ENCODE data around the gene UBE3C. TPM values are rescaled to one million over a fixed set of nuclear protein-coding genes. Genes with fewer than 3 reads are reported as not detected.

The UBE3C gene
- total RNA-seq, 1 donor from 2014 or later, result 69.5 TPM

- H3K4me3 ChIP-seq, result no peak overlapping the region
- H3K27me3 ChIP-seq, result no peaks in the 10 kb centered on the region
- no peak overlapping the region for H3K27ac ChIP-seq
- DNase-seq (ENCODE audit: extremely low spot score in 2 of 2), result no peak
- H3K9me3 ChIP-seq, result no peaks in the 10 kb centered on the region
- H3K36me3 ChIP-seq, result peaks cover 0 to 18% of the 10 kb centered on the region in 2 donors
- TF ChIP-seq CTCF (IDR thresholded peaks at IDR 0.05) (no peak), POLR2A (IDR thresholded peaks at IDR 0.05) (no peak), POLR2AphosphoS5 (IDR thresholded peaks at IDR 0.05; ENCODE audit: insufficient read depth in 1 of 2, low read depth in 1 of 2) (no peak)
- H3K4me1 ChIP-seq, result no peaks in the 10 kb centered on the region
- intact Hi-C loops (cut with DNase I), result no loop called here
Measured at GRCh38 chr7:157233677-157234076, 95.0 kb downstream of the UBE3C start.

- TF ChIP-seq CTCF (IDR thresholded peaks at IDR 0.05) (no peak), POLR2AphosphoS5 (IDR thresholded peaks at IDR 0.05; ENCODE audit: insufficient read depth in 1 of 2, low read depth in 1 of 2) (no peak), POLR2A (IDR thresholded peaks at IDR 0.05) (no peak)
- intact Hi-C loops (cut with DNase I), result no loop called here
Measured at GRCh38 chr7:157234271-157234670, 95.5 kb downstream of the UBE3C start.

GRCh38 chr7:157235357-157236333 lies 96.9 kb downstream of the UBE3C start:
- H3K4me1 ChIP-seq, result no peaks in the 10 kb centered on the region
- H3K36me3 ChIP-seq, result peaks cover 0 to 10% of the 10 kb centered on the region in 2 donors
- TF ChIP-seq CTCF (IDR thresholded peaks at IDR 0.05) (no peak), POLR2A (IDR thresholded peaks at IDR 0.05) (no peak), POLR2AphosphoS5 (IDR thresholded peaks at IDR 0.05; ENCODE audit: insufficient read depth in 1 of 2, low read depth in 1 of 2) (no peak)
- no peak for DNase-seq (ENCODE audit: extremely low spot score in 2 of 2)
- no peaks in the 10 kb centered on the region for H3K27me3 ChIP-seq
- intact Hi-C loops (cut with DNase I), result no loop called here
- no peak overlapping the region for H3K27ac ChIP-seq
- no peaks in the 10 kb centered on the region for H3K9me3 ChIP-seq
- no peak overlapping the region for H3K4me3 ChIP-seq

More at GRCh38 chr7:157234271-157234670, 95.5 kb downstream of the UBE3C start:
- Histone ChIP-seq H3K27ac (no peak overlapping the region), H3K9me3 (no peaks in the 10 kb centered on the region), H3K36me3 (peaks cover 0 to 18% of the 10 kb centered on the region in 2 donors), H3K4me1 (no peaks in the 10 kb centered on the region), H3K4me3 (no peak overlapping the region), H3K27me3 (no peaks in the 10 kb centered on the region)
- no peak for DNase-seq (ENCODE audit: extremely low spot score in 2 of 2)

- no peak overlapping the region for H3K27ac ChIP-seq
- peaks cover 0 to 4% of the 10 kb centered on the region in 2 donors for H3K36me3 ChIP-seq
- intact Hi-C loops (cut with DNase I), result no loop called here
- TF ChIP-seq POLR2A (IDR thresholded peaks at IDR 0.05), result no peak
- no peak for TF ChIP-seq POLR2AphosphoS5 (IDR thresholded peaks at IDR 0.05; ENCODE audit: insufficient read depth in 1 of 2, low read depth in 1 of 2)
- TF ChIP-seq CTCF (IDR thresholded peaks at IDR 0.05), result no peak
- no peak overlapping the region for H3K4me3 ChIP-seq
- no peak for DNase-seq (ENCODE audit: extremely low spot score in 2 of 2)
- no peaks in the 10 kb centered on the region for H3K4me1 ChIP-seq
- no peaks in the 10 kb centered on the region for H3K9me3 ChIP-seq
- no peaks in the 10 kb centered on the region for H3K27me3 ChIP-seq
Measured at GRCh38 chr7:157238087-157238486, 99.4 kb downstream of the UBE3C start.

Measured in vagina (tissue), 2 donors.